ENCODE measurements around the gene PNPLA8.
A peak's percentile ranks its signal among the peaks of the same experiment; 100 is the strongest.

The PNPLA8 gene

DNA sequence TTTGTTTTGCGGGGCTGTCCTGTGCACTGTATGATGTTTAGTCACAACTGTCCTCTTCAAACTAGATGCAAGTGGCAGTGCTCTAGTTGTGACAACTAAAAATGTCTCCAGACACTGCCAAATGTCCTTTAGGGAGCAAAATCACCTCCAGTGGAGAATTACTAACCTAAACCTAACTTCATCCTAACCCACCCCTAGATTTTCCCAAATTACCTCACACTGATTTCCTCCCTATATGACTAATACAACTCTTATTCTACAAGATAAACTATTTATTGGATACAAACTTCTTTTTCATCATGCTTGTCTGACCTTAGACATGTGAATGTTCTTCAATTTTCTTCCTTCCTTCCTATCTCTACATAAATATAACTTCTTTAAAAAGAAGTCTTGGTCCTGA lies 26.4 kb downstream of the PNPLA8 start:
- no peaks in the 10 kb centered on the region for H3K4me1 ChIP-seq (ENCODE audit: insufficient read depth, poor library complexity, severe bottlenecking)
- H3K9me3 ChIP-seq (ENCODE audit: severe bottlenecking), result no peaks in the 10 kb centered on the region
- ATAC-seq (ENCODE audit: low read depth), result no peak
- H3K4me3 ChIP-seq (ENCODE audit: severe bottlenecking), result no peak overlapping the region
- H3K27me3 ChIP-seq (ENCODE audit: insufficient read depth, poor library complexity, severe bottlenecking), result no peaks in the 10 kb centered on the region
- H3K27ac ChIP-seq (ENCODE audit: poor library complexity, severe bottlenecking), result no peak overlapping the region
- DNase-seq (ENCODE audit: low spot score), result no peak
- TF ChIP-seq, protein P1, sequence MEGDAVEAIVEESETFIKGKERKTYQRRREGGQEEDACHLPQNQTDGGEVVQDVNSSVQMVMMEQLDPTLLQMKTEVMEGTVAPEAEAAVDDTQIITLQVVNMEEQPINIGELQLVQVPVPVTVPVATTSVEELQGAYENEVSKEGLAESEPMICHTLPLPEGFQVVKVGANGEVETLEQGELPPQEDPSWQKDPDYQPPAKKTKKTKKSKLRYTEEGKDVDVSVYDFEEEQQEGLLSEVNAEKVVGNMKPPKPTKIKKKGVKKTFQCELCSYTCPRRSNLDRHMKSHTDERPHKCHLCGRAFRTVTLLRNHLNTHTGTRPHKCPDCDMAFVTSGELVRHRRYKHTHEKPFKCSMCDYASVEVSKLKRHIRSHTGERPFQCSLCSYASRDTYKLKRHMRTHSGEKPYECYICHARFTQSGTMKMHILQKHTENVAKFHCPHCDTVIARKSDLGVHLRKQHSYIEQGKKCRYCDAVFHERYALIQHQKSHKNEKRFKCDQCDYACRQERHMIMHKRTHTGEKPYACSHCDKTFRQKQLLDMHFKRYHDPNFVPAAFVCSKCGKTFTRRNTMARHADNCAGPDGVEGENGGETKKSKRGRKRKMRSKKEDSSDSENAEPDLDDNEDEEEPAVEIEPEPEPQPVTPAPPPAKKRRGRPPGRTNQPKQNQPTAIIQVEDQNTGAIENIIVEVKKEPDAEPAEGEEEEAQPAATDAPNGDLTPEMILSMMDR (IDR thresholded peaks at IDR 0.05; ENCODE audit: poor library complexity, severe bottlenecking), result no peak
- peaks cover 36% of the 10 kb centered on the region for H3K36me3 ChIP-seq (ENCODE audit: low read depth)

DNA sequence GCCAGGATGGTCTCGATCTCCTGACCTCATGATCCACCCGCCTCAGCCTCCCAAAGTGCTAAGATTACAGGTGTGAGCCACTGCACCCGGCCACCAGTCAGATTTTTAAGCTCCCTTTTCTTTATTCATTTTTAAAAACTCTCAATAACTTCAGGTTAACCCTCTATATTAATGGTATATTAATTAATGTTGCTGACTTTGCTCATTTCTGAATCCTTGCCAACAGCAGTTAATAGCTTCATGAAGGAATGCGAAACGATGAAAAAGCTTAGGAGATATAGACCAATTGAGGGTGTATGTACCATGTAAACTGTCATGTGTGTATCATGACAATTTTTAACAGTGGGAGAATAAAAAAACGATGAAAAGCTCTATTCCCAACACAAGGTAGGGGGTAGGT lies 27.5 kb downstream of the PNPLA8 start:
- no peak for DNase-seq (ENCODE audit: low spot score)
- no peak for ATAC-seq (ENCODE audit: low read depth)
- Histone ChIP-seq H3K27ac (ENCODE audit: poor library complexity, severe bottlenecking) (no peak overlapping the region), H3K4me1 (ENCODE audit: insufficient read depth, poor library complexity, severe bottlenecking) (no peaks in the 10 kb centered on the region), H3K4me3 (ENCODE audit: severe bottlenecking) (no peak overlapping the region), H3K36me3 (ENCODE audit: low read depth) (peaks cover 41% of the 10 kb centered on the region), H3K27me3 (ENCODE audit: insufficient read depth, poor library complexity, severe bottlenecking) (no peaks in the 10 kb centered on the region), H3K9me3 (ENCODE audit: severe bottlenecking) (no peaks in the 10 kb centered on the region)
- TF ChIP-seq, protein P1 (IDR thresholded peaks at IDR 0.05; ENCODE audit: poor library complexity, severe bottlenecking), result no peak

- DNase-seq (ENCODE audit: low spot score) (no peak), ATAC-seq (ENCODE audit: low read depth) (peak; percentile 38; the same call in 1 of the 3 replicates)
- H3K4me1 ChIP-seq (ENCODE audit: insufficient read depth, poor library complexity, severe bottlenecking), result no peaks in the 10 kb centered on the region
- TF ChIP-seq, protein P1 (IDR thresholded peaks at IDR 0.05; ENCODE audit: poor library complexity, severe bottlenecking), result peak; percentile 93
- no peak overlapping the region for H3K4me3 ChIP-seq (ENCODE audit: severe bottlenecking)
- H3K27me3 ChIP-seq (ENCODE audit: insufficient read depth, poor library complexity, severe bottlenecking), result no peaks in the 10 kb centered on the region
- peaks cover 41% of the 10 kb centered on the region for H3K36me3 ChIP-seq (ENCODE audit: low read depth)
- no peaks in the 10 kb centered on the region for H3K9me3 ChIP-seq (ENCODE audit: severe bottlenecking)
- no peak overlapping the region for H3K27ac ChIP-seq (ENCODE audit: poor library complexity, severe bottlenecking)
These were observed 28.7 kb downstream of the PNPLA8 start for GRCh38 chr7:108497082-108497725.

DNA sequence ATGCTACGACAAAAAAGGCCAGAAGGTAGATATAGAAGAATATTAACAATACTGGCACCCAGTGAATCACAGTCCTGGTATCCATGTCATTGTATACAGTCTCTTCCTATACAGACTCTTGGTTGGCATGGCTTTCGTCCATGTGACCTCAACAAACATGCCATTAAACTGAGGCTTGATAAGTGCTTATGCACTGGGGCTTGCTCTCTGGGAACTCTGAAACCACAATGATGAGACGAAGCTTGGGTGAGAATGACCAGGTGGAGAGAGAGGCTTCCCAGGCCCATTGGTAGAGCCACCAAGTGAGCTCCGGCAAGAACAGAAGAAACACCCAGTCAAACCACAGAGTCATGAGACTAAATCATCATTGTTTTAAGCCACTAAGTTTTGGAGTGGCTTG lies 33.2 kb downstream of the PNPLA8 start:
- ATAC-seq (ENCODE audit: low read depth), result no peak
- Histone ChIP-seq H3K4me1 (ENCODE audit: insufficient read depth, poor library complexity, severe bottlenecking) (no peaks in the 10 kb centered on the region), H3K27ac (ENCODE audit: poor library complexity, severe bottlenecking) (no peak overlapping the region), H3K9me3 (ENCODE audit: severe bottlenecking) (no peaks in the 10 kb centered on the region), H3K4me3 (ENCODE audit: severe bottlenecking) (no peak overlapping the region), H3K36me3 (ENCODE audit: low read depth) (peaks cover 44% of the 10 kb centered on the region), H3K27me3 (ENCODE audit: insufficient read depth, poor library complexity, severe bottlenecking) (no peaks in the 10 kb centered on the region)
- TF ChIP-seq, protein P1 (IDR thresholded peaks at IDR 0.05; ENCODE audit: poor library complexity, severe bottlenecking), result no peak
- DNase-seq (ENCODE audit: low spot score), result no peak

DNA sequence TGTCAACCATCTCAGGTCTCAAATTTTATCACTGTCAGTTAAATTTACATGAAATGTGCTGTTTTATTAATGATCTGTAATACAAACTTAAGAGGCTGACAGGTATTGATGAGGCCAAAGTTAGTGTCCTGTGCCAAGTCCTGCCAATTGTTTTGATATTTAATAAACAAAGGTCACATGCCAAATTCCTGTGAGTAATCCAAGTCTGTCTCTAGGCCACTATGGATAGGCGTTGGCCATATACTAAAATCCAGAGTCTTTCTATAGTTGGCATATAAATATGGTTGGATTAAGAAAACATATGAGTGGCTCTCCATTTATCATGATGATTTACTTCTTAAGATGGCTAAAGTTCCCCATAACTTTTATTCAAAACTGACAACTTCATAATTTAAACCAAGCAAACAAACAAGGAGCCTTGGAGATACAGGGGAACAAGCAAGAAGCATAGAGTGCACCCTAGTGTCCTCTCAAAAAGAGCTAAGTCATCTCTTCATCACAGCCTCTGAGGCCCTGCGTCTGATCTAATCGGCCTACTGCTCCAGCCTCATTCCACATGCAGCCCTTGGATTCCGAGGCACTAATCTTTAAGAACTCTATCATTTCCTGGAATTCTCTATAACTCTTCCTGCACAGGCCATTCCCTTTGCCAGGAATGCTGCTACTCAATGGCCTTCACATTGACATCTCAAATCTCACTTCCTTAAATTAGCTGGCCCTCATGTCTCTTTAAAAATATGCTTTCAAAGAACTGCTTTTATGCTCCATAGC lies 37.0 kb downstream of the PNPLA8 start:
- TF ChIP-seq, protein P1 (IDR thresholded peaks at IDR 0.05; ENCODE audit: poor library complexity, severe bottlenecking), result no peak
- no peak for ATAC-seq (ENCODE audit: low read depth)
- Histone ChIP-seq H3K4me3 (ENCODE audit: severe bottlenecking) (no peak overlapping the region), H3K9me3 (ENCODE audit: severe bottlenecking) (no peaks in the 10 kb centered on the region), H3K36me3 (ENCODE audit: low read depth) (peaks cover 27% of the 10 kb centered on the region), H3K4me1 (ENCODE audit: insufficient read depth, poor library complexity, severe bottlenecking) (no peaks in the 10 kb centered on the region), H3K27ac (ENCODE audit: poor library complexity, severe bottlenecking) (no peak overlapping the region), H3K27me3 (ENCODE audit: insufficient read depth, poor library complexity, severe bottlenecking) (no peaks in the 10 kb centered on the region)
- DNase-seq (ENCODE audit: low spot score), result no peak
